ENCODE data around the gene NDUFS3.
"Not testable (repeated sequence)": the region's sequence is repeated elsewhere in the genome, so short reads cannot be mapped to it uniquely, and the experiment has no call there.

NDUFS3 gene

GRCh38 chr11:47551086-47551485 lies 27.8 kb upstream of the NDUFS3 start:
- TF ChIP-seq ZNF274 (IDR thresholded peaks at IDR 0.05; ENCODE audit: low read depth, low read length) (no peak), SUZ12 (IDR thresholded peaks at IDR 0.05; ENCODE audit: extremely low read depth, insufficient read depth, insufficient read length) (no peak), YY1 (IDR thresholded peaks at IDR 0.05; ENCODE audit: insufficient read depth, insufficient read length) (no peak)
- peaks cover 42% of the 10 kb centered on the region for H3K36me3 ChIP-seq (ENCODE audit: insufficient read depth, insufficient read length, low read length)
- no peak for DNase-seq (ENCODE audit: low read depth, low spot score)
- H3K4me1 ChIP-seq (ENCODE audit: insufficient read depth, insufficient read length) = peaks cover 2% of the 10 kb centered on the region
- H3K27me3 ChIP-seq (ENCODE audit: insufficient read depth, insufficient read length) = no peaks in the 10 kb centered on the region
- no peak overlapping the region for H3K9ac ChIP-seq (ENCODE audit: insufficient read length, low read depth)
- peak overlapping the region; percentile 96 for H3K4me3 ChIP-seq (ENCODE audit: insufficient read length, low read depth)
- no peaks in the 10 kb centered on the region for H3K9me3 ChIP-seq (ENCODE audit: insufficient read depth, low read length)

DNA sequence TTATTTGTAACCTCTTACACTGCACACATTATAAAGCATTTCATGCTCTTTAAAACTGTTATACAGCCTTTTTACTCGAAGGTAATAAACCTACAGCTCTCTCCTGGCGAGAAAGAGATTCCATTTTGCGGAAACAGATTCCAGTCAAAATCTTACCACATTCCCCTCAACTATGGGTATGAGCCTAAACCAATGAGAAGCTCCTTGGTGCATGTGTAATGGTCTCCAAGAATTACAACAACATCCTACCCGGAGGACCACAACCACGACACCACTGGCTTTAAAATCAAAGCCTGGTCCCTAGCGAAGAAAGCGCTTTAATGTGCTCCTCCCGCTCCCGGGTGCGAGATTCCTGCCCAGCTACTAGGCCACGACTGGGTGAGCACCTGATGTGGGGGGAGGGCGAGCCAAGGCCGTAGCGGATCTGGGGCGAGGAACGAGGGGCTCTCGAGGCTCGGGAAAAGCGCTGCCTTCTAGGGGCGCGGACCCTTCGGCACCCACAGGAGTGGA lies 26.8 kb upstream of the NDUFS3 start:
- no peak for DNase-seq (ENCODE audit: low read depth, low spot score)
- Histone ChIP-seq H3K9ac (ENCODE audit: insufficient read length, low read depth) (peak overlapping the region; percentile 96), H3K9me3 (ENCODE audit: insufficient read depth, low read length) (no peaks in the 10 kb centered on the region), H3K4me1 (ENCODE audit: insufficient read depth, insufficient read length) (peaks cover 2% of the 10 kb centered on the region), H3K4me3 (ENCODE audit: insufficient read length, low read depth) (peak overlapping the region; percentile 96), H3K36me3 (ENCODE audit: insufficient read depth, insufficient read length, low read length) (peaks cover 41% of the 10 kb centered on the region), H3K27me3 (ENCODE audit: insufficient read depth, insufficient read length) (no peaks in the 10 kb centered on the region)
- no peak for TF ChIP-seq YY1 (IDR thresholded peaks at IDR 0.05; ENCODE audit: insufficient read depth, insufficient read length)
- no peak for TF ChIP-seq ZNF274 (IDR thresholded peaks at IDR 0.05; ENCODE audit: low read depth, low read length)
- no peak for TF ChIP-seq SUZ12 (IDR thresholded peaks at IDR 0.05; ENCODE audit: extremely low read depth, insufficient read depth, insufficient read length)

- H3K9ac ChIP-seq (ENCODE audit: insufficient read length, low read depth) = peak within 1 kb of the TSS; percentile 96
- no peaks in the 10 kb centered on the region for H3K27me3 ChIP-seq (ENCODE audit: insufficient read depth, insufficient read length)
- DNase-seq (ENCODE audit: low read depth, low spot score) = peak; percentile 87
- peaks cover 2% of the 10 kb centered on the region for H3K4me1 ChIP-seq (ENCODE audit: insufficient read depth, insufficient read length)
- TF ChIP-seq SUZ12 (IDR thresholded peaks at IDR 0.05; ENCODE audit: extremely low read depth, insufficient read depth, insufficient read length) (no peak), YY1 (IDR thresholded peaks at IDR 0.05; ENCODE audit: insufficient read depth, insufficient read length) (peak; percentile 85), ZNF274 (IDR thresholded peaks at IDR 0.05; ENCODE audit: low read depth, low read length) (no peak)
- no peaks in the 10 kb centered on the region for H3K9me3 ChIP-seq (ENCODE audit: insufficient read depth, low read length)
- H3K36me3 ChIP-seq (ENCODE audit: insufficient read depth, insufficient read length, low read length) = peaks cover 35% of the 10 kb centered on the region
- H3K4me3 ChIP-seq (ENCODE audit: insufficient read length, low read depth) = peak within 1 kb of the TSS; percentile 96
Measured at GRCh38 chr11:47552566-47553405, 26.1 kb upstream of the NDUFS3 start, which contains the start of gene CELF1. Gene CELF1, minus strand, starts transcription at chr11:47553132. Its CDS starts 53,609 bp downstream, at chr11:47499523.

DNA sequence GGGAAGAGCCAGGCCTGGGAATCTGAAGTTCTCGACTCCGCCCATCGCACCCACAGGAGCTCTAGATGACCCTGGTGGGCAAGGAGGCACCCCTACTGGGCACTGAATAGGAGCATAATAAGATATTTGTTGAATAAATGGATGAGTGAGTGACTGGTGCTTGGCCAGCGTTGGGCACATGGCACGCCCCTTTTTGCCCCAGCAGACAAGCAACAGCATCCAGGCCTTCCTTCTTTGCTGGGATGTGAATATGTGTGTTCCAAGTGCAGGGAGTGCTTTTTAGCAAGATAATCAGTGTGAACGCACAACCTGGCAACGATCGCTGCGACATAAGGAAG lies 25.5 kb upstream of the NDUFS3 start:
- TF ChIP-seq YY1 (IDR thresholded peaks at IDR 0.05; ENCODE audit: insufficient read depth, insufficient read length) (no peak), ZNF274 (IDR thresholded peaks at IDR 0.05; ENCODE audit: low read depth, low read length) (no peak), SUZ12 (IDR thresholded peaks at IDR 0.05; ENCODE audit: extremely low read depth, insufficient read depth, insufficient read length) (no peak)
- peak overlapping the region; percentile 76 for H3K9ac ChIP-seq (ENCODE audit: insufficient read length, low read depth)
- H3K36me3 ChIP-seq (ENCODE audit: insufficient read depth, insufficient read length, low read length) = peaks cover 32% of the 10 kb centered on the region
- H3K4me3 ChIP-seq (ENCODE audit: insufficient read length, low read depth) = peak overlapping the region; percentile 96
- H3K4me1 ChIP-seq (ENCODE audit: insufficient read depth, insufficient read length) = peaks cover 2% of the 10 kb centered on the region
- no peak for DNase-seq (ENCODE audit: low read depth, low spot score)
- no peaks in the 10 kb centered on the region for H3K9me3 ChIP-seq (ENCODE audit: insufficient read depth, low read length)
- no peaks in the 10 kb centered on the region for H3K27me3 ChIP-seq (ENCODE audit: insufficient read depth, insufficient read length)

DNA sequence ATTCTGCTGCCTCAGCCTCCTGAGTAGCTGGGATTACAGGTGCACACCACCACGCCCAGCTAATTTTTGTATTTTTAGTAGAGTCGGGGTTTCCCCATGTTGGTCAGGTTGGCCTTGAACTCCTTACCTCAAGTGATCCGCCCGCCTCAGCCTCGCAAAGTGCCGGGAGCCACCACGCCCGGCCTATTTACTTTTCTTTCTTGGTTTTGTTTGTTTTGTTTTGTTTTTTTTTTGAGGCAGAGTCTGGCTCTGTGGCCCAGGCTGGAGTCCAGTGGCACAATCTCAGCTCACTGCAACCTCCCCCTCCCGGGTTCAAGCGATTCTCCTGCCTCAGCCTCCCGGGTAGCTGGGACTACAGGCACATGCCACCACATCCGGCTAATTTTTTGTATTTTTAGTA lies 21.9 kb upstream of the NDUFS3 start:
- H3K9me3 ChIP-seq (ENCODE audit: insufficient read depth, low read length); DNase-seq (ENCODE audit: low read depth, low spot score); H3K4me3 ChIP-seq (ENCODE audit: insufficient read length, low read depth); H3K36me3 ChIP-seq (ENCODE audit: insufficient read depth, insufficient read length, low read length); H3K27me3 ChIP-seq (ENCODE audit: insufficient read depth, insufficient read length); H3K4me1 ChIP-seq (ENCODE audit: insufficient read depth, insufficient read length); H3K9ac ChIP-seq (ENCODE audit: insufficient read length, low read depth): not testable (repeated sequence)

DNA sequence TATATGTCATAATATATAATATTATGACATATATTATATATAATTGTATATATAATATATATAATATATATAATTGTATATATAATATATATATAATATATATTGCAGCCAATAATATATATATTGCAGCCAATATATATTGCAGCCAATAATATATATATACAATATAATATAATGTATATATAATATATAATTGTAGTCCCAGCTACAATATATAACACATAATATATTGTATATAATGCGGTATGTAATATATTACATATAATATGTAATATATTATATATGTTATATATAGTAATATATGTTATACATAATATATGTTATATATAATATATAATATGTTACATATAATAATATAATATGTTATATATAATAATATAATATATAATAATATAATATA lies 20.2 kb upstream of the NDUFS3 start:
- DNase-seq (ENCODE audit: low read depth, low spot score) = no peak
- no peaks in the 10 kb centered on the region for H3K9me3 ChIP-seq (ENCODE audit: insufficient read depth, low read length)
- H3K36me3 ChIP-seq (ENCODE audit: insufficient read depth, insufficient read length, low read length) = peaks cover 5% of the 10 kb centered on the region
- H3K4me3 ChIP-seq (ENCODE audit: insufficient read length, low read depth) = no peak overlapping the region
- no peaks in the 10 kb centered on the region for H3K27me3 ChIP-seq (ENCODE audit: insufficient read depth, insufficient read length)
- no peaks in the 10 kb centered on the region for H3K4me1 ChIP-seq (ENCODE audit: insufficient read depth, insufficient read length)
- TF ChIP-seq YY1 (IDR thresholded peaks at IDR 0.05; ENCODE audit: insufficient read depth, insufficient read length) (no peak), SUZ12 (IDR thresholded peaks at IDR 0.05; ENCODE audit: extremely low read depth, insufficient read depth, insufficient read length) (no peak), ZNF274 (IDR thresholded peaks at IDR 0.05; ENCODE audit: low read depth, low read length) (no peak)
- no peak overlapping the region for H3K9ac ChIP-seq (ENCODE audit: insufficient read length, low read depth)

GRCh38 chr11:47560426-47560825 lies 18.4 kb upstream of the NDUFS3 start:
- DNase-seq (ENCODE audit: low read depth, low spot score) = no peak
- H3K4me3 ChIP-seq (ENCODE audit: insufficient read length, low read depth) = no peak overlapping the region
- TF ChIP-seq YY1 (IDR thresholded peaks at IDR 0.05; ENCODE audit: insufficient read depth, insufficient read length) (no peak), ZNF274 (IDR thresholded peaks at IDR 0.05; ENCODE audit: low read depth, low read length) (no peak), SUZ12 (IDR thresholded peaks at IDR 0.05; ENCODE audit: extremely low read depth, insufficient read depth, insufficient read length) (no peak)

DNA sequence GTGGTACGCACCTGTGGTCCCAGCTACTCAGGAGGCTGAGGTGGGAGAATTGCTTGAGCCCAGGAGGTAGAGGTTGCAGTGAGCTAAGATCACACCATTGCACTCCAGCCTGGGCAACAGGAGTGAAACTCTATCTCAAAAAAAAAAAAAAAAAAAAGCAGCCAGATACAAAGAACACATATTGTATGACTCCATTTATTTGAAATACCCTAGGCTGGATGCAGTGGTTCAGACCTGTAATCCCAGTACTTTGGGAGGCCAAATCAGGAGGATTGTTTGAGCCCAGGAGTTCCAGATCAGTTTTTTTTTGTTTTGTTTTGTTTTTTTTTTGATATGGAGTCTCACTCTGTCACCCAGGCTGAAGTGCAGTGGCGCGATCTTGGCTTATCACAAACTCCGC lies 16.5 kb upstream of the NDUFS3 start:
- H3K36me3 ChIP-seq (ENCODE audit: insufficient read depth, insufficient read length, low read length); H3K9ac ChIP-seq (ENCODE audit: insufficient read length, low read depth); H3K4me1 ChIP-seq (ENCODE audit: insufficient read depth, insufficient read length); DNase-seq (ENCODE audit: low read depth, low spot score); H3K27me3 ChIP-seq (ENCODE audit: insufficient read depth, insufficient read length); H3K9me3 ChIP-seq (ENCODE audit: insufficient read depth, low read length); H3K4me3 ChIP-seq (ENCODE audit: insufficient read length, low read depth): not testable (repeated sequence)

More at GRCh38 chr11:47560426-47560825, 18.4 kb upstream of the NDUFS3 start:
- Histone ChIP-seq H3K27me3 (ENCODE audit: insufficient read depth, insufficient read length) (no peaks in the 10 kb centered on the region), H3K9ac (ENCODE audit: insufficient read length, low read depth) (no peak overlapping the region), H3K9me3 (ENCODE audit: insufficient read depth, low read length) (no peaks in the 10 kb centered on the region), H3K4me1 (ENCODE audit: insufficient read depth, insufficient read length) (no peaks in the 10 kb centered on the region), H3K36me3 (ENCODE audit: insufficient read depth, insufficient read length, low read length) (peaks cover 5% of the 10 kb centered on the region)

DNA sequence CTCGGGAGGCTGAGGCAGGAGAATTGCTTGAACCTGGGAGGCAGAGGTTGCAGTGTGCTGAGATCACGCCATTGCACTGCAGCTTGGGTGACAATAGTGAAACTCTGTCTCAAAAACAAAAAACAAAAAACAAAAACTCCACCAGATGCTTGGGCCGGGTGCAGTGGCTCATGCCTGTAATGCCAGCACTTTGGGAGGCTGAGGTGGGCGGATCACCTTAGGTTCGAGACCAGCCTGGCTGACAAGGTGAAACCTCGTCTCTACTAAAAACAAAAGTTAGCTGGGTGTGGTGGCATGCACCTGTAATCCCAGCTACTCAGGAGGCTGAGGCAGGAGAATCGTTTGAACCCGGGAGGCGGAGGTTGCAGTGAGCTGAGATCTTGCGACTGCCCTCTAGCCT lies 14.5 kb upstream of the NDUFS3 start:
- H3K27me3 ChIP-seq (ENCODE audit: insufficient read depth, insufficient read length); H3K9ac ChIP-seq (ENCODE audit: insufficient read length, low read depth); H3K4me1 ChIP-seq (ENCODE audit: insufficient read depth, insufficient read length): not testable (repeated sequence)

More for the DNA sequence above, 14.5 kb upstream of the NDUFS3 start:
- H3K36me3 ChIP-seq (ENCODE audit: insufficient read depth, insufficient read length, low read length) = peaks cover 16% of the 10 kb centered on the region
- not testable (repeated sequence) for DNase-seq (ENCODE audit: low read depth, low spot score); H3K9me3 ChIP-seq (ENCODE audit: insufficient read depth, low read length); H3K4me3 ChIP-seq (ENCODE audit: insufficient read length, low read depth)

Measured in NT2/D1 (cell line).